GM18505 (cell line): ENCODE measurements around the gene AK6.
"Not testable (repeated sequence)": the region's sequence is repeated elsewhere in the genome, so short reads cannot be mapped to it uniquely, and the experiment has no call there.

Experiments
- ATAC-seq: cut with Tn5 transposase; IDR thresholded peaks from one replicate; pipeline ENCODE4 v1.9.1; 2021; ENCODE audit not compliant: unreplicated experiment
- POLR2A ChIP-seq: IDR thresholded peaks from 4 replicates; pipeline ENCODE4 v1.6.1; 2011; ENCODE audit warnings: borderline replicate concordance; ENCODE audit not compliant: insufficient read depth, insufficient read length; ENCODE audit errors: extremely low read depth

Gene AK6

GRCh38 chr5:69369340-69370121 is at the start of gene AK6, which contains the start of the genes RAD17 and TAF9:
Gene AK6, minus strand, starts transcription at chr5:69369520. Its CDS starts 30 bp downstream, at chr5:69369490.
Gene RAD17, plus strand, starts transcription at chr5:69369818. Its CDS starts 2,391 bp downstream, at chr5:69372209.
Gene TAF9, minus strand, starts transcription at chr5:69369520. Its CDS starts 3,783 bp downstream, at chr5:69365737.
- TF ChIP-seq POLR2A: peak; percentile 90
- ATAC-seq: peak; percentile 89

GRCh38 chr5:69418554-69418953 is 49.2 kb upstream of the AK6 start:
- TF ChIP-seq POLR2A: no peak
- ATAC-seq: no peak

GRCh38 chr5:69416699-69417098 is 47.4 kb upstream of the AK6 start:
- no peak for ATAC-seq
- no peak for TF ChIP-seq POLR2A

- no peak for ATAC-seq
- no peak for TF ChIP-seq POLR2A
Observed at GRCh38 chr5:69416180-69416579, 46.9 kb upstream of the AK6 start.

GRCh38 chr5:69415584-69415958 is 46.3 kb upstream of the AK6 start:
- ATAC-seq: no peak
- no peak for TF ChIP-seq POLR2A

GRCh38 chr5:69414885-69415583 is 45.7 kb upstream of the AK6 start, which contains the start of gene MARVELD2:
Gene MARVELD2, plus strand, starts transcription at chr5:69415116. Its CDS starts 4,270 bp downstream, at chr5:69419386.
- TF ChIP-seq POLR2A: peak; percentile 17
- ATAC-seq: peak; percentile 71

- no peak for TF ChIP-seq POLR2A
- ATAC-seq: no peak
Observed at GRCh38 chr5:69404659-69405330, 35.5 kb upstream of the AK6 start.

- no peak for TF ChIP-seq POLR2A
- no peak for ATAC-seq
Observed at GRCh38 chr5:69378376-69378775, 9.1 kb upstream of the AK6 start.

- peak; percentile 67 for ATAC-seq
Observed at GRCh38 chr5:69374911-69375446, 5.7 kb upstream of the AK6 start.

GRCh38 chr5:69372394-69372793 is 3.1 kb upstream of the AK6 start:
- TF ChIP-seq POLR2A: no peak
- ATAC-seq: no peak

More at GRCh38 chr5:69374911-69375446, 5.7 kb upstream of the AK6 start:
- TF ChIP-seq POLR2A: peak; percentile 39

- not testable (repeated sequence) for ATAC-seq
Observed at GRCh38 chr5:69370335-69370734, 1.0 kb upstream of the AK6 start.

- ATAC-seq: no peak
- no peak for TF ChIP-seq POLR2A
Observed at GRCh38 chr5:69368458-69369339, 621 bp downstream of the AK6 start.
